Lower lobe of right lung (tissue), 2 donors: ENCODE data around the gene SUMF2. TPM values are rescaled to one million over a fixed set of nuclear protein-coding genes. Genes with fewer than 3 reads are reported as not detected.
"Not testable (repeated sequence)": the region's sequence is repeated elsewhere in the genome, so short reads cannot be mapped to it uniquely, and the experiment has no call there.

Experiments used
- ATAC-seq, 2 donors: fragments of 200-7000 bp; cut with Tn5 transposase; one replicate each; pipeline ENCODE4 v1.9.1; 2020 to 2022; ENCODE audit warnings: mild to moderate bottlenecking in 2 of 2, moderate library complexity in 2 of 2
- DNase-seq: peaks from one replicate; pipeline ENCODE4 v3.0.0-alpha.2; 2020
- H3K27ac ChIP-seq: fragments of 200-600 bp; one replicate; pipeline ENCODE4 v1.8.0; 2022
- H3K27me3 ChIP-seq: fragments of 200-600 bp; one replicate; pipeline ENCODE4 v1.8.0; 2022; ENCODE audit warnings: low read depth
- H3K36me3 ChIP-seq: fragments of 200-600 bp; one replicate; pipeline ENCODE4 v1.8.0; 2022; ENCODE audit warnings: mild to moderate bottlenecking
- H3K4me1 ChIP-seq: fragments of 200-600 bp; one replicate; pipeline ENCODE4 v1.8.0; 2022
- H3K4me3 ChIP-seq: fragments of 200-600 bp; one replicate; pipeline ENCODE4 v1.8.0; 2022; ENCODE audit warnings: mild to moderate bottlenecking
- H3K9me3 ChIP-seq: fragments of 200-600 bp; one replicate; pipeline ENCODE4 v1.8.0; 2022
- CTCF ChIP-seq: fragments of 200-600 bp; IDR thresholded peaks from one replicate; pipeline ENCODE4 v1.8.0; 2022; ENCODE audit warnings: antibody characterized with exemption, mild to moderate bottlenecking
- intact Hi-C: fragments of 100-400 bp; cut with DNase I; formaldehyde crosslinking; loops from one replicate; pipeline ENCODE4 v1.11.0; 2022
- total RNA-seq: library from RNA; stranded (reverse); fragmentation: NEBNext Ultra II Directional; extraction: Animal tissue kit (Norgen Biotek cat#: 25700); gene quantifications from one replicate; pipeline ENCODE4 v1.2.1, GENCODE V29; 2021
- donor health status: DM: no; HTN: yes; CAD: no; lungs with severe emphysema.

SUMF2 gene
- total RNA-seq, 1 donor from 2014 or later, result 148 TPM

GRCh38 chr7:56097700-56098099 is 33.6 kb downstream of the SUMF2 start:
- Histone ChIP-seq H3K36me3 (peaks cover 40% of the 10 kb centered on the region), H3K4me3 (no peak overlapping the region), H3K27ac (no peak overlapping the region), H3K4me1 (peaks cover 7% of the 10 kb centered on the region), H3K27me3 (no peaks in the 10 kb centered on the region), H3K9me3 (no peaks in the 10 kb centered on the region)
- ATAC-seq (peak in 1 of 2 donors; percentile 45), DNase-seq (no peak)
- TF ChIP-seq CTCF, result no peak
- intact Hi-C loops, result no loop called here

- DNase-seq, result not testable (repeated sequence)
Measured at GRCh38 chr7:56098187-56099008, 34.3 kb downstream of the SUMF2 start.

GRCh38 chr7:56099653-56100052 is 35.6 kb downstream of the SUMF2 start:
- Histone ChIP-seq H3K4me1 (peaks cover 10% of the 10 kb centered on the region), H3K36me3 (peaks cover 57% of the 10 kb centered on the region), H3K27me3 (no peaks in the 10 kb centered on the region), H3K4me3 (no peak overlapping the region), H3K27ac (no peak overlapping the region), H3K9me3 (no peaks in the 10 kb centered on the region)
- no peak for TF ChIP-seq CTCF
- DNase-seq, result no peak
- intact Hi-C loops, result no loop called here
- no peak for ATAC-seq

More at GRCh38 chr7:56098187-56099008, 34.3 kb downstream of the SUMF2 start:
- intact Hi-C loops, H3K4me3 ChIP-seq, H3K27me3 ChIP-seq, H3K4me1 ChIP-seq, ATAC-seq, H3K9me3 ChIP-seq, H3K27ac ChIP-seq: not testable (repeated sequence)
- peaks cover 47% of the 10 kb centered on the region for H3K36me3 ChIP-seq

GRCh38 chr7:56104138-56104537 is 40.1 kb downstream of the SUMF2 start:
- Histone ChIP-seq H3K36me3 (peaks cover 53% of the 10 kb centered on the region), H3K4me1 (peaks cover 18% of the 10 kb centered on the region)
- H3K4me3 ChIP-seq, ATAC-seq, H3K27ac ChIP-seq, DNase-seq, intact Hi-C loops, H3K27me3 ChIP-seq, H3K9me3 ChIP-seq: not testable (repeated sequence)

GRCh38 chr7:56105508-56105907 is 41.4 kb downstream of the SUMF2 start:
- Histone ChIP-seq H3K4me1 (peaks cover 18% of the 10 kb centered on the region), H3K9me3 (no peaks in the 10 kb centered on the region), H3K27me3 (no peaks in the 10 kb centered on the region), H3K36me3 (peaks cover 39% of the 10 kb centered on the region), H3K27ac (peak overlapping the region; percentile 92), H3K4me3 (peak overlapping the region; percentile 86)
- intact Hi-C loops, result no loop called here
- DNase-seq (no peak), ATAC-seq (peak; percentile 63 to 78)
- no peak for TF ChIP-seq CTCF

GRCh38 chr7:56106108-56107073 is 42.3 kb downstream of the SUMF2 start, which contains the start of gene CHCHD2:
Gene CHCHD2 (minus strand): TSS chr7:56106476. CDS start chr7:56106413, 63 bp downstream.
- Histone ChIP-seq H3K27me3 (no peaks in the 10 kb centered on the region), H3K4me1 (peaks cover 18% of the 10 kb centered on the region), H3K36me3 (peaks cover 31% of the 10 kb centered on the region), H3K9me3 (no peaks in the 10 kb centered on the region), H3K4me3 (peak within 1 kb of the TSS; percentile 86), H3K27ac (peak within 1 kb of the TSS; percentile 92)
- no peak for TF ChIP-seq CTCF
- intact Hi-C loops, result no loop called here
- DNase-seq (peak; percentile 98), ATAC-seq (peak; percentile 100)
